ENCODE results near the gene NTM. TPM values are rescaled to one million over a fixed set of nuclear protein-coding genes. Genes with fewer than 3 reads are reported as not detected.

Gene NTM
- total and polyA plus RNA-seq, 2 of the 8 experiments (the other 6 are each of a cell fraction or from before 2014, with no cell fraction given), result 13.4 to 20.0 TPM

DNA sequence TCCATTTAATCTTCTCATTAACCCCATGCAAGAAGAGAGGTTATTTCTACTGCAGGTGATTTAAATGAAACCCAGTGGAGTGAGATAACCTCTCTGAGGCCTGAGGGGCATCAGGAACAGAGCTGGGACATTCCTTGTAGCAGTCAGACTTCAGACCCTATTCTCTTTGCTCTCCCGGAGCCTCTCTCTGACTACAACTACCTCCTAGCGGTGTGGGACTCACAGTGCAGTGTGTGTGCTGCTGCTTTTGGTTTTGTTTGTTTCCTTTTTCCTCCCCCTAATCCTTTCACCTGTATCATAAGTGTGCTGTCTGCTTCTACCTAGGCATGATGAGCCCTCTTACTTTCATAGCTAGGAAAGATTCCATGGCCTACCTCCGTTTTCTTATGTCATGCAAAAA is 769.6 kb downstream of the NTM start:
- Histone ChIP-seq H2BK120ac (replicated peaks; ENCODE audit: low read depth, low read length) (no peak overlapping the region), H3K18ac (ENCODE audit: extremely low read depth, low read length) (no peak overlapping the region), H3K27me3 (replicated peaks in 1 of 4; ENCODE audit: control insufficient read depth in 3 of 4, extremely low read depth in 1 of 4, insufficient read depth in 3 of 4, low read length in 3 of 4) (no peaks in the 10 kb centered on the region), H4K8ac (ENCODE audit: extremely low read depth, insufficient read depth, low read length) (no peak overlapping the region), H2BK20ac (ENCODE audit: low read length) (no peak overlapping the region), H2AK5ac (ENCODE audit: low read depth, low read length) (no peak overlapping the region), H3K79me2 (ENCODE audit: control insufficient read depth in 1 of 2, insufficient read depth in 2 of 2, low read length in 2 of 2) (no peaks in the 10 kb centered on the region), H2AFZ (ENCODE audit: low read length) (no peak overlapping the region), H3K4me3 (ENCODE audit: extremely low read depth in 1 of 4, insufficient read depth in 2 of 4, low read depth in 3 of 4, low read length in 4 of 4) (no peak overlapping the region), H3K79me1 (ENCODE audit: low read depth, low read length) (no peaks in the 10 kb centered on the region), H3K4ac (replicated peaks; ENCODE audit: insufficient read length, low read depth, low read length) (no peak overlapping the region), H4K91ac (replicated peaks; ENCODE audit: insufficient read length, low read length) (no peak overlapping the region), H3K4me2 (ENCODE audit: insufficient read depth in 1 of 2, low read depth in 2 of 2, low read length in 2 of 2) (no peak overlapping the region), H3K9ac (replicated peaks in 1 of 4; ENCODE audit: extremely low read depth in 1 of 4, low read depth in 3 of 4, low read length in 3 of 4) (no peak overlapping the region), H4K20me1 (replicated peaks in 1 of 2; ENCODE audit: control insufficient read depth in 1 of 2, insufficient read depth in 2 of 2, low read length in 2 of 2) (no peaks in the 10 kb centered on the region), H3K4me1 (replicated peaks in 1 of 4; ENCODE audit: control insufficient read depth in 3 of 4, insufficient read depth in 4 of 4, low read length in 3 of 4) (no peaks in the 10 kb centered on the region; a peak in 1 of 7 replicates), H2BK5ac (ENCODE audit: low read depth, low read length) (no peak overlapping the region), H3K9me3 (ENCODE audit: insufficient read depth in 2 of 2, low read depth in 1 of 2, low read length in 1 of 2) (no peaks in the 10 kb centered on the region), H3K36me3 (ENCODE audit: control insufficient read depth in 2 of 4, insufficient read depth in 4 of 4, low read length in 3 of 4) (no peaks in the 10 kb centered on the region), H2BK15ac (ENCODE audit: low read length) (no peak overlapping the region), H3K56ac (replicated peaks; ENCODE audit: insufficient read length, low read depth, low read length) (no peak overlapping the region), H3K27ac (ENCODE audit: low read depth, low read length) (no peak overlapping the region), H2BK12ac (ENCODE audit: low read depth, low read length) (no peak overlapping the region), H3K14ac (ENCODE audit: insufficient read length) (no peak overlapping the region), H3K23ac (ENCODE audit: insufficient read length) (no peak overlapping the region), H4K5ac (ENCODE audit: insufficient read length, low read depth, low read length) (no peak overlapping the region), H3K23me2 (ENCODE audit: low read depth, low read length) (no peaks in the 10 kb centered on the region)
- no peak for TF ChIP-seq POU5F1 (IDR thresholded peaks at IDR 0.05; ENCODE audit: low read depth, low read length)
- TF ChIP-seq, protein P1, sequence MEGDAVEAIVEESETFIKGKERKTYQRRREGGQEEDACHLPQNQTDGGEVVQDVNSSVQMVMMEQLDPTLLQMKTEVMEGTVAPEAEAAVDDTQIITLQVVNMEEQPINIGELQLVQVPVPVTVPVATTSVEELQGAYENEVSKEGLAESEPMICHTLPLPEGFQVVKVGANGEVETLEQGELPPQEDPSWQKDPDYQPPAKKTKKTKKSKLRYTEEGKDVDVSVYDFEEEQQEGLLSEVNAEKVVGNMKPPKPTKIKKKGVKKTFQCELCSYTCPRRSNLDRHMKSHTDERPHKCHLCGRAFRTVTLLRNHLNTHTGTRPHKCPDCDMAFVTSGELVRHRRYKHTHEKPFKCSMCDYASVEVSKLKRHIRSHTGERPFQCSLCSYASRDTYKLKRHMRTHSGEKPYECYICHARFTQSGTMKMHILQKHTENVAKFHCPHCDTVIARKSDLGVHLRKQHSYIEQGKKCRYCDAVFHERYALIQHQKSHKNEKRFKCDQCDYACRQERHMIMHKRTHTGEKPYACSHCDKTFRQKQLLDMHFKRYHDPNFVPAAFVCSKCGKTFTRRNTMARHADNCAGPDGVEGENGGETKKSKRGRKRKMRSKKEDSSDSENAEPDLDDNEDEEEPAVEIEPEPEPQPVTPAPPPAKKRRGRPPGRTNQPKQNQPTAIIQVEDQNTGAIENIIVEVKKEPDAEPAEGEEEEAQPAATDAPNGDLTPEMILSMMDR (IDR thresholded peaks at IDR 0.05; ENCODE audit: control extremely low read depth in 1 of 3, insufficient read depth in 1 of 3, low read depth in 1 of 3, low read length in 3 of 3), result peak; percentile 29 to 57 (median 35); a peak in 3 of 4 replicates
- no peak for TF ChIP-seq CBX8 (IDR thresholded peaks at IDR 0.05; ENCODE audit: borderline replicate concordance, low read depth, low read length)
- TF ChIP-seq SAP30 (IDR thresholded peaks at IDR 0.05; ENCODE audit: insufficient read depth, insufficient replicate concordance, low read length), result no peak
- peak; percentile 42 to 57 for TF ChIP-seq RAD21 (IDR thresholded peaks at IDR 0.05 in 1 of 2, conservative IDR thresholded peaks at IDR 0.05 in 1 of 2; ENCODE audit: low read depth in 2 of 2, low read length in 2 of 2)
- no peak; a peak in 1 of 4 replicates for TF ChIP-seq HDAC2 (IDR thresholded peaks at IDR 0.05; ENCODE audit: borderline replicate concordance in 1 of 2, low read depth in 2 of 2, low read length in 2 of 2)
- TF ChIP-seq CEBPB (IDR thresholded peaks at IDR 0.05; ENCODE audit: low read depth, low read length), result no peak
- no peak for TF ChIP-seq TBP (IDR thresholded peaks at IDR 0.05; ENCODE audit: low read depth, low read length)
- TF ChIP-seq NANOG (IDR thresholded peaks at IDR 0.05; ENCODE audit: insufficient read depth, low read depth, low read length, poor library complexity, severe bottlenecking), result no peak
- no peak for TF ChIP-seq SIN3A (conservative IDR thresholded peaks at IDR 0.05 in 1 of 2, IDR thresholded peaks at IDR 0.05 in 1 of 2; ENCODE audit: low read depth in 1 of 2, low read length in 2 of 2)
- ChIA-PET CTCF (ENCODE audit: partially characterized antibody) (interaction anchor here (0.6 to 2.4 kb wide), 12 partner anchors 8 to 449 kb away, joined by 3 to 13 read pairs (median 3); no protein-coding TSS in a partner anchor), POLR2A (ENCODE audit: partially characterized antibody) (no interaction called here)
- DNase-seq (ENCODE audit: low read depth in 1 of 2, low spot score in 2 of 2), result no peak
- 78% methylated on average over 3 of the region's 3 CpGs; no CpG with 5 or more reads in 1 of the 2 experiments for WGBS, 2 experiments (ENCODE audit: extremely low coverage in 1 of 2, insufficient coverage in 1 of 2, insufficient read length in 1 of 2, insufficient replicate concordance in 2 of 2, low coverage in 1 of 2, low lambda C conversion rate in 2 of 2, missing lambda C conversion rate in 1 of 2)
- FAIRE-seq, result no peak
